ENCODE results near the gene UQCRQ.

The UQCRQ gene

GRCh38 chr5:132871459-132872284 is 5.2 kb downstream of the UQCRQ start:
- no peak for DNase-seq

- no peak for DNase-seq
These were observed 6.3 kb downstream of the UQCRQ start for GRCh38 chr5:132872788-132873118.

GRCh38 chr5:132873119-132873929 is 6.9 kb downstream of the UQCRQ start, which contains the start of gene LEAP2:
Gene LEAP2, plus strand, starts transcription at chr5:132873668. Its CDS starts 27 bp downstream, at chr5:132873695.
- DNase-seq: no peak

- no peak for DNase-seq
These were observed 7.5 kb downstream of the UQCRQ start for GRCh38 chr5:132873930-132874271.

GRCh38 chr5:132876020-132876759 is 9.7 kb downstream of the UQCRQ start:
- DNase-seq: no peak

GRCh38 chr5:132877466-132877865 is 11.0 kb downstream of the UQCRQ start:
- no peak for DNase-seq

GRCh38 chr5:132877938-132878337 is 11.5 kb downstream of the UQCRQ start:
- DNase-seq: no peak

GRCh38 chr5:132883261-132883834 is 16.9 kb downstream of the UQCRQ start:
- DNase-seq: peak; percentile 30

GRCh38 chr5:132884548-132884947 is 18.1 kb downstream of the UQCRQ start:
- DNase-seq: no peak

- DNase-seq: no peak
These were observed 19.8 kb downstream of the UQCRQ start for GRCh38 chr5:132886064-132886823.

GRCh38 chr5:132887283-132887682 is 20.8 kb downstream of the UQCRQ start:
- DNase-seq: no peak

GRCh38 chr5:132889501-132889900 is 23.1 kb downstream of the UQCRQ start:
- DNase-seq: no peak

GRCh38 chr5:132890817-132891216 is 24.4 kb downstream of the UQCRQ start:
- DNase-seq: no peak

- no peak for DNase-seq
These were observed 29.4 kb downstream of the UQCRQ start for GRCh38 chr5:132895719-132896305.

GRCh38 chr5:132896685-132897084 is 30.2 kb downstream of the UQCRQ start:
- no peak for DNase-seq

GRCh38 chr5:132898094-132898493 is 31.7 kb downstream of the UQCRQ start:
- no peak for DNase-seq

GRCh38 chr5:132901036-132901435 is 34.6 kb downstream of the UQCRQ start:
- no peak for DNase-seq

- DNase-seq: no peak
These were observed 35.3 kb downstream of the UQCRQ start for GRCh38 chr5:132901730-132902129.

- DNase-seq: no peak
These were observed 39.5 kb downstream of the UQCRQ start for GRCh38 chr5:132905938-132906337.

- no peak for DNase-seq
These were observed 40.7 kb downstream of the UQCRQ start for GRCh38 chr5:132907161-132907560.

GRCh38 chr5:132909702-132910101 is 43.3 kb downstream of the UQCRQ start:
- DNase-seq: no peak

GRCh38 chr5:132915681-132916080 is 49.2 kb downstream of the UQCRQ start:
- no peak for DNase-seq

Data from stimulated activated CD4-positive, alpha-beta T cell treated with anti-CD3 and anti-CD28 coated beads, Interleukin-4, amount 100 ng/mL, for 24 hours (primary cell).